ENCODE data around the gene ZNF853. TPM values are rescaled to one million over a fixed set of nuclear protein-coding genes. Genes with fewer than 3 reads are reported as not detected.

ZNF853 gene
- total and polyA plus RNA-seq, 10 of the 15 experiments (the other 5 are each of a cell fraction or from before 2014, with no cell fraction given): 0.04 to 0.26 (median 0.05) TPM; not detected in 4

- TF ChIP-seq BCL3 (IDR thresholded peaks at IDR 0.05; ENCODE audit: borderline replicate concordance, insufficient read depth, low read depth, low read length, poor library complexity, severe bottlenecking): no peak
These were observed 32.8 kb downstream of the ZNF853 start (continued) for GRCh38 chr7:6648066-6648814.

GRCh38 chr7:6648815-6649104 is 33.4 kb downstream of the ZNF853 start:
- in situ Hi-C loops (cut with MboI) (no loop called here), intact Hi-C loops (cut with micrococcal nuclease; ENCODE audit: unreplicated experiment) (no loop called here)
- Histone ChIP-seq H3K4me2 (ENCODE audit: control insufficient read depth, insufficient read depth) (no peak overlapping the region), H3K9ac (ENCODE audit: control insufficient read depth, insufficient read depth, low read length) (no peak overlapping the region), H3K79me2 (ENCODE audit: control insufficient read depth, insufficient read depth, low read length) (no peaks in the 10 kb centered on the region), H3K27me3 (replicated peaks in 1 of 2; ENCODE audit: control insufficient read depth in 2 of 2, insufficient read depth in 2 of 2, low read length in 1 of 2) (no peaks in the 10 kb centered on the region), H2AFZ (ENCODE audit: control insufficient read depth, low read depth, low read length) (no peak overlapping the region), H3K27ac (ENCODE audit: control insufficient read depth, insufficient read depth) (no peak overlapping the region), H3K4me1 (ENCODE audit: control insufficient read depth, insufficient read depth, low read length) (no peaks in the 10 kb centered on the region), H3K36me3 (ENCODE audit: control insufficient read depth in 2 of 2, insufficient read depth in 2 of 2, low read length in 1 of 2) (peaks cover 12 to 44% of the 10 kb centered on the region in 2 experiments), H3K4me3 (no peak overlapping the region), H3K9me3 (replicated peaks; ENCODE audit: control insufficient read depth, insufficient read depth, low read length) (peaks cover 13% of the 10 kb centered on the region; the same call in 2 of the 3 replicates), H4K20me1 (ENCODE audit: control insufficient read depth, insufficient read depth) (no peaks in the 10 kb centered on the region)
- POLR2A ChIA-PET: no interaction called here
- RAD21 ChIA-PET (ENCODE audit: unreplicated experiment): no interaction called here
- no TSS peak for BruUV-seq (replicated peaks)
- CTCF ChIA-PET: no interaction called here
- DNase-seq (ENCODE audit: low read depth, low spot score) (no peak), ATAC-seq (no peak), FAIRE-seq (no peak)
- 86% methylated on average over 5 of the region's 5 CpGs for WGBS (ENCODE audit: insufficient coverage, insufficient replicate concordance, low lambda C conversion rate, missing lambda C conversion rate)
- SMC1A ChIA-PET (ENCODE audit: uncharacterized antibody, unreplicated experiment): no interaction called here
- TF ChIP-seq NRF1 (conservative IDR thresholded peaks at IDR 0.05; ENCODE audit: low read depth, low read length) (no peak), HDGF (IDR thresholded peaks at IDR 0.05) (no peak), CBX5 (IDR thresholded peaks at IDR 0.05; ENCODE audit: low read depth) (no peak), USF2 (IDR thresholded peaks at IDR 0.05; ENCODE audit: borderline replicate concordance, low read depth, low read length) (no peak), CEBPZ (IDR thresholded peaks at IDR 0.05; ENCODE audit: low read depth, low read length) (no peak), SMC3 (IDR thresholded peaks at IDR 0.05; ENCODE audit: borderline replicate concordance, low read length) (no peak), MEF2B (IDR thresholded peaks at IDR 0.05; ENCODE audit: partially characterized antibody, poor library complexity, severe bottlenecking) (no peak), MEF2A (IDR thresholded peaks at IDR 0.05; ENCODE audit: insufficient read depth, low read depth, low read length) (no peak), TCF3 (IDR thresholded peaks at IDR 0.05; ENCODE audit: borderline replicate concordance, insufficient read depth, low read depth, low read length) (no peak), E2F4 (IDR thresholded peaks at IDR 0.05; ENCODE audit: low read depth, low read length) (no peak), ZBED1 (IDR thresholded peaks at IDR 0.05; ENCODE audit: borderline replicate concordance) (no peak), SREBF2 (IDR thresholded peaks at IDR 0.05; ENCODE audit: low read length) (no peak)
